Keratinocyte (primary cell): ENCODE measurements around the gene ASB13. TPM values are rescaled to one million over a fixed set of nuclear protein-coding genes. Genes with fewer than 3 reads are reported as not detected.

ENCODE experiments used
- DNase-seq: peaks from one replicate; pipeline ENCODE4 v3.0.0-alpha.2; 2011; ENCODE audit warnings: low read depth, missing footprints, low spot score
- FAIRE-seq: peaks from 2 replicates; lab custom pipeline; 2011; peaks lifted over from hg19 to GRCh38; lab: Jason Lieb, UNC
- H2AFZ ChIP-seq: 2 replicates; pipeline ENCODE4 v1.6.0; 2012; ENCODE audit warnings: low read length, control low read depth, inconsistent platforms; ENCODE audit not compliant: control insufficient read depth
- H3K27ac ChIP-seq: 2 replicates; pipeline ENCODE4 v1.5.1; 2011; ENCODE audit warnings: low read length; ENCODE audit not compliant: control insufficient read depth, insufficient read depth
- H3K27me3 ChIP-seq: 3 replicates; pipeline ENCODE4 v1.6.0; 2011; ENCODE audit warnings: low read length; ENCODE audit not compliant: control insufficient read depth, insufficient read depth; ENCODE audit errors: extremely low read depth
- H3K36me3 ChIP-seq, 2 experiments: 2 replicates in 1 of 2; 3 replicates in 1 of 2; pipeline ENCODE4 v1.5.1; 2011; ENCODE audit warnings: low read length in 2 of 2, mild to moderate bottlenecking in 1 of 2; ENCODE audit not compliant: control insufficient read depth in 2 of 2, insufficient read depth in 2 of 2; ENCODE audit errors: extremely low read depth in 1 of 2
- H3K4me1 ChIP-seq: 3 replicates; pipeline ENCODE4 v1.5.1; 2011; ENCODE audit warnings: low read length; ENCODE audit not compliant: control insufficient read depth, insufficient read depth; ENCODE audit errors: extremely low read depth
- H3K4me2 ChIP-seq: 3 replicates; pipeline ENCODE4 v1.6.0; 2011; ENCODE audit warnings: low read depth, low read length; ENCODE audit not compliant: control insufficient read depth, insufficient read depth; ENCODE audit errors: extremely low read depth
- H3K4me3 ChIP-seq, 3 experiments: fragments of 200-600 bp in 1 of 3; sonication (generic) in 1 of 3; 2 replicates in 2 of 3; 3 replicates in 1 of 3; pipeline ENCODE4 v1.5.1; 2011 to 2016; ENCODE audit warnings: low read length in 3 of 3, mild to moderate bottlenecking in 3 of 3, control low read depth in 2 of 3, inconsistent platforms in 1 of 3, low read depth in 1 of 3, mixed read lengths in 1 of 3, mixed run types in 1 of 3, moderate library complexity in 1 of 3; ENCODE audit not compliant: control insufficient read depth in 2 of 3, insufficient read depth in 2 of 3; ENCODE audit errors: extremely low read depth in 1 of 3
- H3K79me2 ChIP-seq: 2 replicates; pipeline ENCODE4 v1.6.0; 2012; ENCODE audit warnings: low read length; ENCODE audit not compliant: control insufficient read depth, insufficient read depth
- H3K9ac ChIP-seq: 3 replicates; pipeline ENCODE4 v1.6.0; 2011; ENCODE audit warnings: low read length; ENCODE audit not compliant: control insufficient read depth, insufficient read depth; ENCODE audit errors: extremely low read depth
- H3K9me1 ChIP-seq: 3 replicates; pipeline ENCODE4 v1.6.0; 2011; ENCODE audit warnings: low read length; ENCODE audit not compliant: control insufficient read depth, insufficient read depth; ENCODE audit errors: extremely low read depth
- H3K9me3 ChIP-seq: 2 replicates; pipeline ENCODE4 v1.5.1; 2012; ENCODE audit warnings: low read depth, low read length; ENCODE audit not compliant: control insufficient read depth
- H4K20me1 ChIP-seq: 3 replicates; pipeline ENCODE4 v1.6.0; 2011; ENCODE audit warnings: low read length; ENCODE audit not compliant: control insufficient read depth, insufficient read depth; ENCODE audit errors: extremely low read depth
- CTCF ChIP-seq, 3 experiments: IDR thresholded peaks in 1 of 3; conservative IDR thresholded peaks in 1 of 3; optimal IDR thresholded peaks in 1 of 3; 2 replicates in 2 of 3; 3 replicates in 1 of 3; pipeline versions ENCODE3 to v1.5.1; 2011; ENCODE audit warnings: low read length in 3 of 3, mild to moderate bottlenecking in 3 of 3, moderate library complexity in 2 of 3, control low read depth in 1 of 3, inconsistent platforms in 1 of 3; ENCODE audit not compliant: insufficient read depth in 2 of 3; ENCODE audit errors: extremely low read depth in 1 of 3
- EZH2 ChIP-seq: IDR thresholded peaks from one replicate; pipeline ENCODE4 v1.6.1; 2012; ENCODE audit warnings: inconsistent platforms, mild to moderate bottlenecking, low read length, moderate library complexity
- dilution Hi-C: fragments of 300-500 bp; cut with MboI; formaldehyde crosslinking; loops from one replicate; pipeline ENCODE4 v1.7.0; 2020; ENCODE audit warnings: low sequenced_read_pairs; ENCODE audit not compliant: extremely low pct_ligation_motif_present
- polyA plus RNA-seq, 5 experiments: library from polyadenylated mRNA; depleted of rRNA in 3 of 5; stranded (reverse) in 3 of 5; stranded (forward) in 1 of 5; unstranded in 1 of 5; fragments of >200 nt; gene quantifications; 1 replicate in 1 of 5; 2 replicates in 3 of 5; 3 replicates in 1 of 5; pipeline versions ENCODE4 v1.2.1 to v1.2.3, GENCODE V29; 2011 to 2012; ENCODE audit warnings: missing spikeins in 2 of 5, low read depth in 1 of 5, low replicate concordance in 1 of 5

Gene ASB13
- polyA plus RNA-seq, 1 donor (not counting 4 experiments of a cell fraction or from before 2014, with no cell fraction given) = 6.4 TPM

GRCh38 chr10:5604961-5605360, 61.4 kb downstream of the ASB13 start:
- no peak overlapping the region for H3K4me3 ChIP-seq
- no peak for DNase-seq
- dilution Hi-C loops = no loop called here
- H3K4me1 ChIP-seq = peaks cover 11% of the 10 kb centered on the region
- H2AFZ ChIP-seq = no peak overlapping the region
- no peak overlapping the region for H3K4me2 ChIP-seq
- no peaks in the 10 kb centered on the region for H3K9me3 ChIP-seq
- no peak for TF ChIP-seq CTCF (optimal IDR thresholded peaks at IDR 0.05 in 1 of 3, IDR thresholded peaks at IDR 0.05 in 1 of 3, conservative IDR thresholded peaks at IDR 0.05 in 1 of 3; ENCODE audit: extremely low read depth in 1 of 3, insufficient read depth in 2 of 3, low read length in 3 of 3)
- TF ChIP-seq EZH2 = no peak
- no peak overlapping the region for H3K27ac ChIP-seq
- no peaks in the 10 kb centered on the region for H3K9me1 ChIP-seq
- H3K27me3 ChIP-seq = no peaks in the 10 kb centered on the region
- H3K36me3 ChIP-seq = no peaks in the 10 kb centered on the region
- FAIRE-seq = no peak
- no peaks in the 10 kb centered on the region for H4K20me1 ChIP-seq
- H3K9ac ChIP-seq = no peak overlapping the region
- H3K79me2 ChIP-seq = no peaks in the 10 kb centered on the region

GRCh38 chr10:5604236-5604925, 62.0 kb downstream of the ASB13 start:
- no peak overlapping the region for H3K4me3 ChIP-seq
- H3K27ac ChIP-seq = no peak overlapping the region
- no peaks in the 10 kb centered on the region for H3K36me3 ChIP-seq
- H3K9me1 ChIP-seq = no peaks in the 10 kb centered on the region
- dilution Hi-C loops = no loop called here
- no peaks in the 10 kb centered on the region for H3K9me3 ChIP-seq
- H3K4me2 ChIP-seq = no peak overlapping the region
- H3K27me3 ChIP-seq = no peaks in the 10 kb centered on the region
- no peak overlapping the region for H3K9ac ChIP-seq
- FAIRE-seq = no peak
- no peak for DNase-seq
- H2AFZ ChIP-seq = no peak overlapping the region
- H3K79me2 ChIP-seq = no peaks in the 10 kb centered on the region
- no peaks in the 10 kb centered on the region for H4K20me1 ChIP-seq
- peaks cover 5% of the 10 kb centered on the region for H3K4me1 ChIP-seq
- TF ChIP-seq EZH2 (no peak), CTCF (optimal IDR thresholded peaks at IDR 0.05 in 1 of 3, IDR thresholded peaks at IDR 0.05 in 1 of 3, conservative IDR thresholded peaks at IDR 0.05 in 1 of 3; ENCODE audit: extremely low read depth in 1 of 3, insufficient read depth in 2 of 3, low read length in 3 of 3) (no peak)
